ENCODE data around the gene KIF5B.

KIF5B gene

GRCh38 chr10:31961277-31962074, 94.7 kb downstream of the KIF5B start:
- DNase-seq (ENCODE audit: low read depth in 3 of 3), result no peak

DNA sequence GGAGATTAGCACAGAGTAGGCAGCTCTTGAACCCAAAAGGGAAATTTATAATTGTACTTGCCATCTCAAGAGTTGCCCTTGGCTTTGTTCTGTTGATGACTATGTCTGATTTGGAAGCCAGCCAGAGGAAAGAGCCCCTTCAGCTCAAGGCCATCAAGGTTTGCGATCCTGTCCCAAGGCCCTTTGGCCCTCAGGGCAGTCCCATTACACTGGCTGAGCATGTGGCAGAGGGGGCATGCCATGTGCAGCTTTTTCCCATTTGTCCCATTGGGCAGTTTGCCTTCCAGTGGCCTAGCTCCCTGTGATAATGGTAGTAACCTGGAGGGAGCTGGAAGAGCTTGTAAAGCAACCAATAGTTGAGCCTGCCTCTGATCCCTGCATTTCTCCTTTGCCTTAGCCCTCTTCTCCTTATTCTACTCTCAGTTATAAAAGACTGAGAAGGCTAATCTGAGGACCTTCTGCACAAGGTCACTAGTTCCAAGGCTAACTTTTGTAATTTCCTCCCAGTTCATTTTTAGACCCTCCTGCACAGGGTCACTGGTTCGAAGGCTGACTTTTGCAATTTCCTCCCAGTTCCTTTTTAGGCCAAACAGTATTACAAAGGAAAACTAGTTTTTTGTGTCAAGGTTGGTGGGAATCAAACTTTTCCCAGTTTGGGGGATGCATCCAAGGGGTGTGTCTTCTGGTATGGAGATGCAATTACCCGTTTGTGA, 96.6 kb downstream of the KIF5B start:
- no peak for DNase-seq (ENCODE audit: low read depth in 3 of 3)

Measured in stimulated activated CD4-positive, alpha-beta T cell treated with anti-CD3 and anti-CD28 coated beads, TNF-alpha, amount 100 ng/mL, for 4 hours (primary cell).